ENCODE measurements around the gene MRPS18B. TPM values are rescaled to one million over a fixed set of nuclear protein-coding genes. Genes with fewer than 3 reads are reported as not detected.

Gene MRPS18B
- total and polyA plus RNA-seq, 2 donors (not counting 1 experiment from before 2014, with no cell fraction given) = 53.1 to 76.8 TPM

DNA sequence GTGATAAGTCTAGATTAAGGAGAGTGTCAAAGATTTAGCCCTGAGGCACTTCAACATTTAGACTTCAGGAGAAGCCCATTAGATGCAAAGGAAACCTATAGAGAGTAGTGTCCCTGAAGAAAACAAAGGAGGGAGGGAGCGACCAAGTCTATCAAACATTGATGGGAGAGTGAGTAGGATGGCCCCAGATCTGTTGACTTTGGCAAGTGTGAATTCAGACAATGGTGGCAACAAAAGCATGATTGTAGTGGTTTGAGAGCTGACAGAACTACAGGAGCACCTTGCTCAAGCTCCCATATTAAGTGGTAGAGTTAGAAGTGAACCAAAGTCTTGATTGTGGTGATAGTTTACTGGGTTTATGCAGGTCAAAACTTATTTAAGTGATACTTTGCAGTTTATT is 47.4 kb upstream of the MRPS18B start:
- Histone ChIP-seq H3K36me3 (ENCODE audit: control insufficient read depth, insufficient read depth, low read length) (no peaks in the 10 kb centered on the region), H4K20me1 (ENCODE audit: control insufficient read depth, extremely low read depth, insufficient read depth, low read length) (no peaks in the 10 kb centered on the region), H3K27me3 (ENCODE audit: control insufficient read depth, insufficient read depth, low read length) (no peaks in the 10 kb centered on the region), H3K4me2 (ENCODE audit: extremely low read depth, insufficient read depth, low read length) (peak overlapping the region; percentile 87), H3K9ac (ENCODE audit: insufficient read depth, low read length) (no peak overlapping the region), H3K79me2 (ENCODE audit: control insufficient read depth, insufficient read depth, low read length) (peaks cover 34% of the 10 kb centered on the region), H3K4me3 (replicated peaks in 1 of 4; ENCODE audit: control extremely low read depth in 1 of 4, insufficient read depth in 1 of 4, low read depth in 3 of 4, low read length in 4 of 4) (peak overlapping the region; percentile 58 to 91 (median 88)), H2AFZ (ENCODE audit: low read length) (peak overlapping the region; percentile 97), H3K27ac (ENCODE audit: insufficient read depth, low read length) (peak overlapping the region; percentile 68), H3K4me1 (ENCODE audit: control insufficient read depth, extremely low read depth, insufficient read depth, low read length) (peaks cover 13% of the 10 kb centered on the region), H3K9me3 (ENCODE audit: control insufficient read depth, insufficient read depth, low read depth, low read length) (no peaks in the 10 kb centered on the region)
- TF ChIP-seq, protein P1, sequence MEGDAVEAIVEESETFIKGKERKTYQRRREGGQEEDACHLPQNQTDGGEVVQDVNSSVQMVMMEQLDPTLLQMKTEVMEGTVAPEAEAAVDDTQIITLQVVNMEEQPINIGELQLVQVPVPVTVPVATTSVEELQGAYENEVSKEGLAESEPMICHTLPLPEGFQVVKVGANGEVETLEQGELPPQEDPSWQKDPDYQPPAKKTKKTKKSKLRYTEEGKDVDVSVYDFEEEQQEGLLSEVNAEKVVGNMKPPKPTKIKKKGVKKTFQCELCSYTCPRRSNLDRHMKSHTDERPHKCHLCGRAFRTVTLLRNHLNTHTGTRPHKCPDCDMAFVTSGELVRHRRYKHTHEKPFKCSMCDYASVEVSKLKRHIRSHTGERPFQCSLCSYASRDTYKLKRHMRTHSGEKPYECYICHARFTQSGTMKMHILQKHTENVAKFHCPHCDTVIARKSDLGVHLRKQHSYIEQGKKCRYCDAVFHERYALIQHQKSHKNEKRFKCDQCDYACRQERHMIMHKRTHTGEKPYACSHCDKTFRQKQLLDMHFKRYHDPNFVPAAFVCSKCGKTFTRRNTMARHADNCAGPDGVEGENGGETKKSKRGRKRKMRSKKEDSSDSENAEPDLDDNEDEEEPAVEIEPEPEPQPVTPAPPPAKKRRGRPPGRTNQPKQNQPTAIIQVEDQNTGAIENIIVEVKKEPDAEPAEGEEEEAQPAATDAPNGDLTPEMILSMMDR (conservative IDR thresholded peaks at IDR 0.05 in 1 of 2, IDR thresholded peaks at IDR 0.05 in 1 of 2; ENCODE audit: low read depth in 1 of 2, low read length in 2 of 2) = no peak
- TF ChIP-seq EZH2 (IDR thresholded peaks at IDR 0.05; ENCODE audit: low read length, missing control alignments) = no peak
- no peak for DNase-seq (ENCODE audit: low read depth in 2 of 2)

DNA sequence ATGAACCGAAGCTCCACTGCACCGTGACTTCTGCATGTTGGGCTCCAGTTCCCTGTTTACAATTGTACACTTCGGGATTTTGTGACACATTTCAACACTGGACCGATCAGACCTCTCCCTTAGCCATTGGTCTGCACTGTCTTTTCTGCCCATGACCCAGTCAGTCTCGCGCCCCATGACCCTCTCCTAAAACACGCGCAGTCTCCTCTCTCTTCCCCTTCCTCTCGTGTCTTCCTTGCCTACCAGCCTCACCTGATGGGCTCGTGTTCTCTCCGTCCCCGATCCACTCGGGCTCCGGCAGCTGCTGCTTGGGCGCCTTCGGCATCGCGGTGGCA is 46.9 kb upstream of the MRPS18B start:
- Histone ChIP-seq H3K4me2 (ENCODE audit: extremely low read depth, insufficient read depth, low read length) (peak overlapping the region; percentile 87), H2AFZ (ENCODE audit: low read length) (peak overlapping the region; percentile 97), H3K27me3 (ENCODE audit: control insufficient read depth, insufficient read depth, low read length) (no peaks in the 10 kb centered on the region), H3K36me3 (ENCODE audit: control insufficient read depth, insufficient read depth, low read length) (no peaks in the 10 kb centered on the region), H3K4me1 (ENCODE audit: control insufficient read depth, extremely low read depth, insufficient read depth, low read length) (peaks cover 13% of the 10 kb centered on the region), H3K4me3 (replicated peaks in 1 of 4; ENCODE audit: control extremely low read depth in 1 of 4, insufficient read depth in 1 of 4, low read depth in 3 of 4, low read length in 4 of 4) (peak overlapping the region; percentile 58 to 91 (median 88)), H3K9me3 (ENCODE audit: control insufficient read depth, insufficient read depth, low read depth, low read length) (no peaks in the 10 kb centered on the region), H3K27ac (ENCODE audit: insufficient read depth, low read length) (peak overlapping the region; percentile 68), H3K9ac (ENCODE audit: insufficient read depth, low read length) (peak overlapping the region; percentile 60), H4K20me1 (ENCODE audit: control insufficient read depth, extremely low read depth, insufficient read depth, low read length) (no peaks in the 10 kb centered on the region), H3K79me2 (ENCODE audit: control insufficient read depth, insufficient read depth, low read length) (peaks cover 38% of the 10 kb centered on the region)
- TF ChIP-seq, protein P1 (conservative IDR thresholded peaks at IDR 0.05 in 1 of 2, IDR thresholded peaks at IDR 0.05 in 1 of 2; ENCODE audit: low read depth in 1 of 2, low read length in 2 of 2) = no peak
- TF ChIP-seq EZH2 (IDR thresholded peaks at IDR 0.05; ENCODE audit: low read length, missing control alignments) = no peak
- DNase-seq (ENCODE audit: low read depth in 2 of 2) = no peak

DNA sequence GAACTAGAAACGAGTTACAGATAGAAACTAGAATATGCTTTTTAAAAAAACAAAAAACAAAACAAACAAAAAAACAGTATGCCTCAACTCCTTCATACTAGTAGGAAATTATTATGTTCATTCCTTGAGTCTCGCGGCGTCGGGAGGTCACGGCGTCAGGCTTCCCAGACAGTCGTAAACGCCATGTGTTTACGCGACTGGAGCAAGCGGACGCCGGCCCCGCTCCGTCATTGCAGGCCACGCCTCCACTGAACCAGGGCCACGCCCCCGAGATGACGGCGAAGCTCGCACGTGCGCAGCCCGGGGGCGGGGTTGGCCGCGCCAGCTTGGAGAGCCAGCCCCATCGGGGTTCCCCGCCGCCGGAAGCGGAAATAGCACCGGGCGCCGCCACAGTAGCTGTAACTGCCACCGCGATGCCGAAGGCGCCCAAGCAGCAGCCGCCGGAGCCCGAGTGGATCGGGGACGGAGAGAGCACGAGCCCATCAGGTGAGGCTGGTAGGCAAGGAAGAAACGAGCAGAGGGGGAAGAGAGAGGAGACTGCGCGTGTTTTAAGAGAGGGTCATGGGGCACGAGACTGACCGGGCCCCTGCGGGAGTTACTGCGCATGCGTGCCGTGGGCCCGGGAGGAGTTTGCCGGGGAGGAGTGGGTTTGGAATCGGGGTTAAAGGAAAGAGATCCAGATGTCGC is 46.4 kb upstream of the MRPS18B start, which contains the start of gene ABCF1:
Gene ABCF1 (plus strand): TSS at position 368 of the 687 bp plus-strand sequence. CDS start 46 bp downstream, at position 414.
- Histone ChIP-seq H3K9ac (ENCODE audit: insufficient read depth, low read length) (peak within 1 kb of the TSS; percentile 90), H3K27ac (ENCODE audit: insufficient read depth, low read length) (peak within 1 kb of the TSS; percentile 94), H2AFZ (ENCODE audit: low read length) (peak within 1 kb of the TSS; percentile 97), H3K36me3 (ENCODE audit: control insufficient read depth, insufficient read depth, low read length) (no peaks in the 10 kb centered on the region), H3K4me1 (ENCODE audit: control insufficient read depth, extremely low read depth, insufficient read depth, low read length) (peaks cover 13% of the 10 kb centered on the region), H3K79me2 (ENCODE audit: control insufficient read depth, insufficient read depth, low read length) (peaks cover 41% of the 10 kb centered on the region), H3K4me3 (replicated peaks in 1 of 4; ENCODE audit: control extremely low read depth in 1 of 4, insufficient read depth in 1 of 4, low read depth in 3 of 4, low read length in 4 of 4) (peak within 1 kb of the TSS; percentile 80 to 91 (median 90)), H3K4me2 (ENCODE audit: extremely low read depth, insufficient read depth, low read length) (peak within 1 kb of the TSS; percentile 93), H3K9me3 (ENCODE audit: control insufficient read depth, insufficient read depth, low read depth, low read length) (no peaks in the 10 kb centered on the region), H3K27me3 (ENCODE audit: control insufficient read depth, insufficient read depth, low read length) (no peaks in the 10 kb centered on the region), H4K20me1 (ENCODE audit: control insufficient read depth, extremely low read depth, insufficient read depth, low read length) (no peaks in the 10 kb centered on the region)
- no peak for TF ChIP-seq EZH2 (IDR thresholded peaks at IDR 0.05; ENCODE audit: low read length, missing control alignments)
- TF ChIP-seq, protein P1 (conservative IDR thresholded peaks at IDR 0.05 in 1 of 2, IDR thresholded peaks at IDR 0.05 in 1 of 2; ENCODE audit: low read depth in 1 of 2, low read length in 2 of 2) = no peak
- DNase-seq (ENCODE audit: low read depth in 2 of 2) = peak; percentile 94 to 97
